Adrenal gland (tissue), 5 donors: ENCODE results near the gene DIP2A.

ENCODE experiments used
- POLR2A ChIP-seq, 2 donors: fragments of 450-650 bp; IDR thresholded peaks; one replicate each; pipeline ENCODE4 v1.6.1; 2017; ENCODE audit warnings: antibody characterized with exemption in 2 of 2, mild to moderate bottlenecking in 2 of 2, moderate library complexity in 1 of 2
- TF ChIP-seq, protein P1 (sequence below), 6 experiments: fragments of 450-650 bp in 4 of 6; fragments of 200-600 bp in 2 of 6; sonication (generic) in 1 of 6; IDR thresholded peaks; 1 replicate in 5 of 6; 2 replicates in 1 of 6; pipeline versions ENCODE4 v1.5.1 to v1.8.0; 2016 to 2021; ENCODE audit warnings: antibody characterized with exemption in 6 of 6, mild to moderate bottlenecking in 2 of 6, moderate library complexity in 1 of 6
- donor health status: DM: no; HTN: no; CAD: no.

DNA sequence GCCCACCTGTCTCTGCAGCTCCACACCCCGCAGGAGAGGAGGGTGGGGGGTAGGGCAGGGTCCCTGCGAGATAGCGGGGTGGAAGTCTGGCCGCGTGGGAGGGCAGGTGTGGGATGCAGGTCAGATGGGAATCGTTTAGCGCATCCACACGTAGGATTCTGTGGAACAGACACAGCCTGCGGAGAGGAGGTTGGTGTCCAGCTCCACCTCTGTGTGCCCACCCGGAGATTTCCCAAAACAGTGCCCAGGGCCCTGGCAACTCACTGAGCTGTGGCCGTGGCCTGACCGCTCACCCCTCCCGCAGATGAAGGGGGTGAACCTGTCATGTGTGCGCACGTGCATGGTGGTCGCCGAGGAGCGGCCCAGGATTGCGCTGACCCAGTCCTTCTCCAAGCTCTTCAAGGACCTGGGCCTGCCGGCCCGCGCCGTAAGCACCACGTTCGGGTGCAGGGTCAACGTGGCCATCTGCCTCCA lies 99.3 kb downstream of the DIP2A start:
- TF ChIP-seq, protein P1, sequence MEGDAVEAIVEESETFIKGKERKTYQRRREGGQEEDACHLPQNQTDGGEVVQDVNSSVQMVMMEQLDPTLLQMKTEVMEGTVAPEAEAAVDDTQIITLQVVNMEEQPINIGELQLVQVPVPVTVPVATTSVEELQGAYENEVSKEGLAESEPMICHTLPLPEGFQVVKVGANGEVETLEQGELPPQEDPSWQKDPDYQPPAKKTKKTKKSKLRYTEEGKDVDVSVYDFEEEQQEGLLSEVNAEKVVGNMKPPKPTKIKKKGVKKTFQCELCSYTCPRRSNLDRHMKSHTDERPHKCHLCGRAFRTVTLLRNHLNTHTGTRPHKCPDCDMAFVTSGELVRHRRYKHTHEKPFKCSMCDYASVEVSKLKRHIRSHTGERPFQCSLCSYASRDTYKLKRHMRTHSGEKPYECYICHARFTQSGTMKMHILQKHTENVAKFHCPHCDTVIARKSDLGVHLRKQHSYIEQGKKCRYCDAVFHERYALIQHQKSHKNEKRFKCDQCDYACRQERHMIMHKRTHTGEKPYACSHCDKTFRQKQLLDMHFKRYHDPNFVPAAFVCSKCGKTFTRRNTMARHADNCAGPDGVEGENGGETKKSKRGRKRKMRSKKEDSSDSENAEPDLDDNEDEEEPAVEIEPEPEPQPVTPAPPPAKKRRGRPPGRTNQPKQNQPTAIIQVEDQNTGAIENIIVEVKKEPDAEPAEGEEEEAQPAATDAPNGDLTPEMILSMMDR (IDR thresholded peaks at IDR 0.05): no peak
- no peak for TF ChIP-seq POLR2A (IDR thresholded peaks at IDR 0.05)
